MM.1S (cell line): ENCODE measurements around the gene CORO1C.

Experiments
- DNase-seq: peaks from one replicate; pipeline ENCODE4 v3.0.0-alpha.2; 2015
- H2AFZ ChIP-seq: fragments of 300-600 bp; sonication (generic); 2 replicates; pipeline ENCODE4 v1.6.0; 2016; ENCODE audit warnings: antibody characterized with exemption, low read length
- H3F3A ChIP-seq: fragments of 300-600 bp; sonication (generic); 2 replicates; pipeline ENCODE4 v1.6.1; 2016; ENCODE audit warnings: mild to moderate bottlenecking, antibody characterized with exemption, low read length, moderate library complexity, mixed read lengths; ENCODE audit not compliant: insufficient read depth
- H3K27ac ChIP-seq: fragments of 300-600 bp; sonication (generic); 2 replicates; pipeline ENCODE4 v1.5.1; 2016; ENCODE audit warnings: mild to moderate bottlenecking, low read length
- H3K27me3 ChIP-seq: fragments of 300-600 bp; sonication (generic); replicated peaks from 2 replicates; pipeline ENCODE4 v1.6.0; 2016; ENCODE audit warnings: low read length; ENCODE audit not compliant: insufficient read depth
- H3K36me3 ChIP-seq: fragments of 300-600 bp; sonication (generic); replicated peaks from 2 replicates; pipeline ENCODE4 v1.6.1; 2016; ENCODE audit warnings: mild to moderate bottlenecking, low read length, mixed read lengths; ENCODE audit not compliant: insufficient read depth
- H3K4me1 ChIP-seq: fragments of 300-600 bp; sonication (generic); 2 replicates; pipeline ENCODE4 v1.6.1; 2016; ENCODE audit warnings: low read length, mixed read lengths
- H3K4me2 ChIP-seq: fragments of 300-600 bp; sonication (generic); 2 replicates; pipeline ENCODE4 v1.6.0; 2016; ENCODE audit warnings: low read depth, low read length
- H3K4me3 ChIP-seq: fragments of 300-600 bp; sonication (generic); 2 replicates; pipeline ENCODE4 v1.5.1; 2016; ENCODE audit warnings: low read length, mixed read lengths
- H3K79me2 ChIP-seq: fragments of 300-600 bp; sonication (generic); 2 replicates; pipeline ENCODE4 v1.6.1; 2016; ENCODE audit warnings: mixed run types, low read length, mixed read lengths
- H3K9ac ChIP-seq: fragments of 300-600 bp; sonication (generic); 2 replicates; pipeline ENCODE4 v1.6.1; 2016; ENCODE audit warnings: low read length, mixed read lengths
- H3K9me2 ChIP-seq: fragments of 300-600 bp; sonication (generic); replicated peaks from 2 replicates; pipeline ENCODE4 v1.6.1; 2016; ENCODE audit warnings: mild to moderate bottlenecking, low read length, mixed read lengths; ENCODE audit not compliant: insufficient read depth
- H3K9me3 ChIP-seq: fragments of 300-600 bp; sonication (generic); replicated peaks from 2 replicates; pipeline ENCODE4 v1.6.1; 2016; ENCODE audit warnings: mild to moderate bottlenecking, low read length, mixed read lengths; ENCODE audit not compliant: insufficient read depth
- H4K20me1 ChIP-seq: fragments of 300-600 bp; sonication (generic); 2 replicates; pipeline ENCODE4 v1.6.1; 2016; ENCODE audit warnings: mild to moderate bottlenecking, low read length, moderate library complexity, mixed read lengths; ENCODE audit not compliant: insufficient read depth
- EZH2 ChIP-seq: fragments of 300-600 bp; sonication (generic); optimal IDR thresholded peaks from 2 replicates; pipeline ENCODE3; 2017; ENCODE audit warnings: low read depth, mild to moderate bottlenecking, antibody characterized with exemption, low read length, mixed read lengths
- EZH2phosphoT487 ChIP-seq: fragments of 300-600 bp; sonication (generic); IDR thresholded peaks from 2 replicates; pipeline ENCODE4 v1.6.1; 2018; ENCODE audit warnings: antibody characterized with exemption, low read length
- TF ChIP-seq, protein P1 (sequence below): fragments of 300-600 bp; sonication (generic); IDR thresholded peaks from 2 replicates; pipeline ENCODE4 v1.5.1; 2016; ENCODE audit warnings: antibody characterized with exemption, low read length, mixed read lengths

The CORO1C gene

DNA sequence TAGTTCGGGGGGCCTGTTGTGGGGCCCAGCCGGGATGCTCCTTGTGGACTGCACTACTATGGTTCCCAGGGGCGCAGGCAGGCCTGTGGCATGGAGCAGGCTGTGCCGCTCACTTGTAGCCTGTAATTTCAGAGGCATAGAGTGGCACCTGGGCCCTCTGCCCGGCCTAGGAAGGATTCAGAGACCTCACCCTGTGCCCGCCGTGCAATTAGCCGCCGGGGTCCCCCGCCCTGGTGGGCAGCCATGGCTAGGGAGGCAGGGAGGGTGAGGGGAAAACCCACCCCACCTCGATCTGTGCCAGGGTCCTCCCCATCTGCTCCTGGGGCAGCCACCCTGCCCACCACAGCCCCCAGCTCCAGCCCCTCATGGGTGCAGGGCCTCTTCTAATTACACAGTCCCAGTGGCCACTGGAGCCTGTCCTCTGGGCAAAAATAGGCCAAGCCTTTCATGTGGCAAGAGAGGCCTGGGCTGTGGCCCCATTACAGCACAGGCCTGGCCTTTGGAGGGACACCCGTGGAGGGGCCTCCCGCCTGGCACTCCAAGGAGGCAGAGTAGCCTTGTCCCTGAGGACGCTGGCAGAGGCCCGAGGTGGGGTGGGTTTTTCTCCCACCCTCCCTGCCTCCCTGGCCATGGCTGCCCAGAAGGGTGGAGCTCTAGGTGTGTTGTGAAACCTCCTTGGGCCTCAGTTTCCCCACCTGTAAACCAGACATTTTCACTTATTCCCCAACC is 128.2 kb downstream of the CORO1C start:
- Histone ChIP-seq H3K27ac (no peak overlapping the region), H4K20me1 (no peaks in the 10 kb centered on the region), H3K4me3 (no peak overlapping the region), H3K79me2 (no peaks in the 10 kb centered on the region), H3K36me3 (no peaks in the 10 kb centered on the region), H3K27me3 (no peaks in the 10 kb centered on the region), H3K9ac (no peak overlapping the region), H3K4me2 (no peak overlapping the region), H3K4me1 (no peaks in the 10 kb centered on the region), H3K9me3 (no peaks in the 10 kb centered on the region), H3K9me2 (no peaks in the 10 kb centered on the region), H2AFZ (no peak overlapping the region), H3F3A (0 out of 2 replicates have a peak, but pooled peaks cover 4% of the 10 kb centered on the region)
- TF ChIP-seq, protein P1, sequence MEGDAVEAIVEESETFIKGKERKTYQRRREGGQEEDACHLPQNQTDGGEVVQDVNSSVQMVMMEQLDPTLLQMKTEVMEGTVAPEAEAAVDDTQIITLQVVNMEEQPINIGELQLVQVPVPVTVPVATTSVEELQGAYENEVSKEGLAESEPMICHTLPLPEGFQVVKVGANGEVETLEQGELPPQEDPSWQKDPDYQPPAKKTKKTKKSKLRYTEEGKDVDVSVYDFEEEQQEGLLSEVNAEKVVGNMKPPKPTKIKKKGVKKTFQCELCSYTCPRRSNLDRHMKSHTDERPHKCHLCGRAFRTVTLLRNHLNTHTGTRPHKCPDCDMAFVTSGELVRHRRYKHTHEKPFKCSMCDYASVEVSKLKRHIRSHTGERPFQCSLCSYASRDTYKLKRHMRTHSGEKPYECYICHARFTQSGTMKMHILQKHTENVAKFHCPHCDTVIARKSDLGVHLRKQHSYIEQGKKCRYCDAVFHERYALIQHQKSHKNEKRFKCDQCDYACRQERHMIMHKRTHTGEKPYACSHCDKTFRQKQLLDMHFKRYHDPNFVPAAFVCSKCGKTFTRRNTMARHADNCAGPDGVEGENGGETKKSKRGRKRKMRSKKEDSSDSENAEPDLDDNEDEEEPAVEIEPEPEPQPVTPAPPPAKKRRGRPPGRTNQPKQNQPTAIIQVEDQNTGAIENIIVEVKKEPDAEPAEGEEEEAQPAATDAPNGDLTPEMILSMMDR, result no peak
- TF ChIP-seq EZH2phosphoT487 (no peak), EZH2 (no peak)
- DNase-seq, result no peak

DNA sequence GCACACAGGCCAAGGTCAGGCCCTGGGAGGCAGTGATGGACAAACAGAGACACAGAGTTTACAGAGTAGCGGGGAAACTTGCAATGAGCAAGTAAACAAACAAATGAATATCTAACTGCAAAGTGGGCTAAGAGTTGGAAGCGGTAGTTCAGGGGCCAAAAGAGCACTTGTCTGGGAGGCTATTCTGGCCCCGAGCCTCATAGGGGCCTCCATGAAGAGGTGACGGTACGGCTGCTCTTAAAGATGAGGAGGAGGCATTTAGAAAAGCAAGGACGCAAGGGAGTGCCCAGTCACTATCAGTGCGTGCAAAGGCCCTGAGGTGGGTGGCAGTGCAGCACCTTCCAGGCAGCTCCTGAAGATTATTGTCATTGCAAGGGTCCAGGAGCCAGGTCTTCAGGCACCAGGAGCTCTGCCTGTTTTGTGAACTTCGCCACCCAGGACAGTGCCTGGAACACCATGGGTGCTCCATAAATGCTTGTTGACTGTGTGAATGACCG is 129.1 kb downstream of the CORO1C start:
- H3K79me2 ChIP-seq, result no peaks in the 10 kb centered on the region
- no peaks in the 10 kb centered on the region for H3K9me3 ChIP-seq
- no peaks in the 10 kb centered on the region for H3K4me1 ChIP-seq
- no peak overlapping the region for H3K4me2 ChIP-seq
- H3K9me2 ChIP-seq, result no peaks in the 10 kb centered on the region
- no peak overlapping the region for H3K9ac ChIP-seq
- no peak overlapping the region for H3K4me3 ChIP-seq
- H2AFZ ChIP-seq, result no peak overlapping the region
- H3K27me3 ChIP-seq, result no peaks in the 10 kb centered on the region
- H3K27ac ChIP-seq, result no peak overlapping the region
- H3F3A ChIP-seq, result 0 out of 2 replicates have a peak, but pooled peaks cover 4% of the 10 kb centered on the region
- no peak for DNase-seq
- TF ChIP-seq, protein P1, result no peak
- TF ChIP-seq EZH2phosphoT487 (no peak), EZH2 (no peak)
- H3K36me3 ChIP-seq, result no peaks in the 10 kb centered on the region
- no peaks in the 10 kb centered on the region for H4K20me1 ChIP-seq

DNA sequence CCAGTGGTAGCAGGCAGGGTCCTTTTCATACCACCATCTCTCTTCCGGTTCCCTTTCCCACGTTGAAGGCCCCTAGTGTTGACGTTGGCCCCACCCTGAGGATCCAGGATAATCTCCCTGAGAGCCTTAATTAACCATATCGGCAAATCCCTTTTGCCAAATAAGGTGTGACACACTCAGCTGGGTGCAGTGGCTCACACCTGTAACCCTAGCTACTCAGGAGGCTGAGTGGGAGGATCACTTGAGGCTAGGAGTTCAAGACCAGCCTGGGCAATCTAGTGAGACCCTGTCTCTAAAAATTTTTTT is 130.7 kb downstream of the CORO1C start:
- no peak overlapping the region for H2AFZ ChIP-seq
- no peaks in the 10 kb centered on the region for H3K9me3 ChIP-seq
- no peaks in the 10 kb centered on the region for H3K79me2 ChIP-seq
- H3K9me2 ChIP-seq, result no peaks in the 10 kb centered on the region
- H3K9ac ChIP-seq, result no peak overlapping the region
- no peaks in the 10 kb centered on the region for H4K20me1 ChIP-seq
- H3K36me3 ChIP-seq, result no peaks in the 10 kb centered on the region
- no peaks in the 10 kb centered on the region for H3K27me3 ChIP-seq
- H3K4me2 ChIP-seq, result no peak overlapping the region
- H3K27ac ChIP-seq, result no peak overlapping the region
- H3K4me3 ChIP-seq, result no peak overlapping the region
- no peak for DNase-seq
- H3F3A ChIP-seq, result 0 out of 2 replicates have a peak, but pooled peaks cover 4% of the 10 kb centered on the region
- no peaks in the 10 kb centered on the region for H3K4me1 ChIP-seq
- TF ChIP-seq, protein P1, result no peak
- no peak for TF ChIP-seq EZH2
- no peak for TF ChIP-seq EZH2phosphoT487
